ACC112 (cell line): ENCODE measurements around the gene NFIB.

ENCODE experiments used
- H2AFZ ChIP-seq: fragments of 200-600 bp; sonication (generic); one replicate; pipeline ENCODE4 v1.6.0; 2017; ENCODE audit warnings: antibody characterized with exemption, low read length; ENCODE audit not compliant: unreplicated experiment
- H3K27ac ChIP-seq: fragments of 200-600 bp; sonication (generic); 2 replicates; pipeline ENCODE4 v1.5.1; 2014; ENCODE audit warnings: low read depth, mild to moderate bottlenecking, antibody characterized with exemption, low read length, moderate library complexity
- H3K27me3 ChIP-seq: fragments of 200-600 bp; sonication (generic); 2 replicates; pipeline ENCODE4 v1.6.1; 2014; ENCODE audit warnings: mild to moderate bottlenecking, antibody characterized with exemption, low read length, moderate library complexity, mixed read lengths; ENCODE audit not compliant: insufficient read depth
- H3K36me3 ChIP-seq: fragments of 200-600 bp; sonication (generic); 2 replicates; pipeline ENCODE4 v1.6.1; 2016; ENCODE audit warnings: mild to moderate bottlenecking, antibody characterized with exemption, low read length, moderate library complexity, mixed read lengths; ENCODE audit not compliant: insufficient read depth
- H3K4me1 ChIP-seq: fragments of 200-600 bp; sonication (generic); one replicate; pipeline ENCODE4 v1.6.1; 2016; ENCODE audit warnings: low read length, mixed read lengths; ENCODE audit not compliant: insufficient read depth, unreplicated experiment, control insufficient read depth
- H3K4me3 ChIP-seq: fragments of 200-600 bp; sonication (generic); 2 replicates; pipeline ENCODE4 v1.5.1; 2014; ENCODE audit warnings: mild to moderate bottlenecking, low read depth, low read length
- H3K79me2 ChIP-seq: fragments of 200-600 bp; sonication (generic); one replicate; pipeline ENCODE4 v1.6.0; 2016; ENCODE audit warnings: low read length; ENCODE audit not compliant: control insufficient read depth, unreplicated experiment, insufficient read depth

The NFIB gene

DNA sequence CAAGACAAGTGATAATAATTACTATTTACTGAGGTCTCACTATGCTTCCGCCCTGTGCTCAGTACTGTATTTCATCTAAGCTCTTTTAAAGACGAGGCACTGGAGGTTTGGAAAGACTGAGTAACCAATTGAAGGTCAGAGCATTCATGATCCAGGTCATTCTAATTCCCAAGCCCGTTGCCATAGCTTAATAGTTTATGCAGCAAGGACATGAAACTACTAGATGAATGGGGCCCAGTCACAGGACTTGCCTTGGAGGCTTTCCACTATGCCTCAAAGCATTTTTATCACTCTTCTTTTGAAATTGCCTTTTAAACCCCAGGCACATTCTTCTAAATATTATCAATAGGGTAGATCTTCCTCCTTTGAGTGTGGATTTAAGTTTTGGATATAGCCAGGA is 17.2 kb upstream of the NFIB start:
- H3K36me3 ChIP-seq: no peaks in the 10 kb centered on the region
- H3K79me2 ChIP-seq: no peaks in the 10 kb centered on the region
- H3K27ac ChIP-seq: no peak overlapping the region
- H3K27me3 ChIP-seq: no peaks in the 10 kb centered on the region
- H3K4me1 ChIP-seq: peaks cover 16% of the 10 kb centered on the region
- H2AFZ ChIP-seq: no peak overlapping the region
- no peak overlapping the region for H3K4me3 ChIP-seq

DNA sequence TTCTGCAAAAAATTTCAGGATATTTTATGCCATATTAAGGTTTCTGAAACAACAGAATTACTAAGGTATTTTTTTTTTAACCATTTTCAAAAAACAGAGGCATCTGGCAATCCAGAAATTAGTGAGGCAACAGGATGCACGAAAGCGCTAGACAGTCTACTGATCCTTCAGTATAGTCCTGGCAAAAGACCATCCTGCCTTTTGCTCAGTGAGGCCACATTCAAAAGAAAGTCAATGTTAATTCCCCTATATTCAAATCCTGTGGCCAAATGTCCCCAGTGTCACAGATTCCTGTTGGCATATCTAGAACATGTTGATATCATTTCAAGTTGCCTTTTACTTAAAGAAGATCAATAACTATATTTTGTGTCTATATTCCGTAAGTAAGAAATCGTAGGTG is 13.1 kb upstream of the NFIB start:
- no peaks in the 10 kb centered on the region for H3K27me3 ChIP-seq

DNA sequence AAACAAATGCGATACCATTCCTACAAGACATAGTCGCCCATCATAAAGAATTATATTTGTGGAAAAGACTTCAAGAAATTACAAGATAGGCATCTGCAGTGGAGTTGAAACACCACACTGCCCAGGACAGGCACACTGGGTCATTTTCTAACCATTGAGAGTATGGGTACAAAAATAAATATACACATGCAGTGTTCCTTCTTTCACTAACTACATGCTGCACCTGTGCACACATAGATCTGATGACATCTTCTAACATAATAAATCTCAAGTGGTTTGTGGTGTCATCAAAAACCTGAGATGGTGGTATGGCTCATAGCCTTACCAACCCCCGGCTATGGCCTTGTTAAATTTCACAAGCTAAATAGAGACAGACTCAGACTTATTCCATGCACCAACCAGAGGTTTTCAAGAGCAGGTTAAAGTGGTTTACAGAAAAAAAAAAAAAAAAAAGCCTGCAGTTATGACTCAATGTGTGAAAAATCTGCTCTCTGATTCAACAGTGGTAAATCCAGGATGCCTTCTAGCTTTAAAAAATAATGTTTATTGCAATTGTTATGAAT is 12.4 kb upstream of the NFIB start:
- H2AFZ ChIP-seq: no peak overlapping the region
- no peak overlapping the region for H3K27ac ChIP-seq
- no peak overlapping the region for H3K4me3 ChIP-seq
- H3K4me1 ChIP-seq: peaks cover 26% of the 10 kb centered on the region
- H3K79me2 ChIP-seq: peaks cover 14% of the 10 kb centered on the region
- H3K27me3 ChIP-seq: no peaks in the 10 kb centered on the region
- H3K36me3 ChIP-seq: no peaks in the 10 kb centered on the region

More for the DNA sequence above, 13.1 kb upstream of the NFIB start:
- Histone ChIP-seq H3K27ac (no peak overlapping the region), H3K4me1 (peaks cover 26% of the 10 kb centered on the region), H3K36me3 (no peaks in the 10 kb centered on the region), H3K4me3 (no peak overlapping the region), H2AFZ (no peak overlapping the region), H3K79me2 (peaks cover 7% of the 10 kb centered on the region)

GRCh38 chr9:14325147-14325546 is 11.2 kb upstream of the NFIB start:
- no peaks in the 10 kb centered on the region for H3K36me3 ChIP-seq
- H3K4me3 ChIP-seq: no peak overlapping the region
- H3K27ac ChIP-seq: no peak overlapping the region
- peaks cover 24% of the 10 kb centered on the region for H3K79me2 ChIP-seq
- peaks cover 26% of the 10 kb centered on the region for H3K4me1 ChIP-seq
- no peak overlapping the region for H2AFZ ChIP-seq
- H3K27me3 ChIP-seq: no peaks in the 10 kb centered on the region

DNA sequence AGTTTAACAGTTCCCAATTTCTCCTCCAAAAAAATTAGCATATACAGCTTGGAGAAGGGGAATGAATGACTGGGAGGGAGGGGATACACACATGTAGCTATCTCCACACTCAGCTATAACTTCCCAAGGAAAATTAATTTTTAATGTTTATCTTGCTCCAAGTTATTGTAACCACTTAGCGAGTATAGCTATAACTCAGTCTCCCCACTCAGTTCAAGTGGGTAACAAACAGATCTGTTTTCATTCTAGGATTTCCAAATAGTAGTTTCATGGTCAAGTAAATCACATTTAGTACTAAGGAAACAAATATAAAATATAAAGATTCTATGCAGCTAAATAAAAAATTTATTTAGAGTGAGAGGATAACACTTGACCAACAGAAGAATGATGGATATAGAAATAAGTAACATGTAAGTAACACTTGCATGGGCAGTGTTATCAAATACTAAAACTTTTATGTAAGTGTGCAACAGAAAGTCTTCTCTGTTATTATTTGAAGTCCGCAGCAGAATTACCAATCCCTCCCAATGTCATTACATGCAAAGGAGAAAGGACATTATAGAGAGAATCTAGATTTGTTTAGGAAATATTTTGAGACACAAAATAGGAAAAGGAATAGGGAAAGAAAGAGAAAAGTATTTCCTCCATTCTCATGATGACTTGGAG is 10.2 kb upstream of the NFIB start:
- peak overlapping the region; percentile 86 for H3K4me3 ChIP-seq

DNA sequence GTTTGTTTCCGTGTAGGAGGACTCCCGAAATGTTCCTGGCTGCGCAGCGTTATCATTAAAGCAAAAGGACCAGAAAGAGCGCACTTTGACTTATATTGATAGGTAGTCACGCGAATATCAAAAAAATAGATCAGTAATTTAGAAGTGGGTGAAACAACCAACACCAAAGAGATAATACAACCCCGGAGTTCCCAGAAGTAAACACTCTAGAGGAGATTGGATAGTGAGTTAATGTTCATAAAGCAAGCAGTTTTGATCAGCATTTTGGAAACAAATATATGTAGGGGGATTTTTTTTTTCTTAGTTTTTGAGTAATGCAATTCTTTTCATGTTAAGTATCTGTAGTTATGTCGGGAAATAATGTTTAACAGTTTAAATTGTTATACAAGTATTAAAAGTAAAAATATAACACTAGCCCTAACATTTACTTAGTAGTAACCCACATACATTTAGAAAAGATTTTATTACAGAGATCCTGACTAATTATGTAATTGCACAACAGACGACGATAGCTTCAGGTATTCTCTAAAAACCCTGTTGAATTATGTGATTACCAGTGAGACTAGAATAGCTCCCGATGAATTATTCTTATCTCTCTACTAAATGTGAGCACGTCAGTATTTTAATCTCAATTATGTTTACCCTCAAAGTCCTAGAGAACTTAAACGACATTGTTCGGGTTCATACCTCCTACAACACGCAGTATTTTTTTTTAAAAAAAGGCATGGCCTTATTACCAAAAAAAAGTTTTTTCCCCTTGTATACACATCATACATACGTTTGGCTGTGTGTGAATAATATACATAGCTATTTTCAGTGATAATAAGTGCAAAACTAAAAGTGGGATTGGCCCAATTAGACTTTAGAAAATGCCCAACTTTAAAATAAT is 9.4 kb upstream of the NFIB start:
- peaks cover 44% of the 10 kb centered on the region for H3K4me1 ChIP-seq
- H3K4me3 ChIP-seq: peak overlapping the region; percentile 86
- H2AFZ ChIP-seq: peak overlapping the region; percentile 26
- peaks cover 37% of the 10 kb centered on the region for H3K79me2 ChIP-seq
- H3K27me3 ChIP-seq: no peaks in the 10 kb centered on the region
- no peaks in the 10 kb centered on the region for H3K36me3 ChIP-seq
- H3K27ac ChIP-seq: peak overlapping the region; percentile 92

More for the DNA sequence above, 10.2 kb upstream of the NFIB start:
- Histone ChIP-seq H2AFZ (no peak overlapping the region), H3K27me3 (no peaks in the 10 kb centered on the region), H3K79me2 (peaks cover 29% of the 10 kb centered on the region), H3K4me1 (peaks cover 36% of the 10 kb centered on the region), H3K36me3 (no peaks in the 10 kb centered on the region), H3K27ac (peak overlapping the region; percentile 92)

DNA sequence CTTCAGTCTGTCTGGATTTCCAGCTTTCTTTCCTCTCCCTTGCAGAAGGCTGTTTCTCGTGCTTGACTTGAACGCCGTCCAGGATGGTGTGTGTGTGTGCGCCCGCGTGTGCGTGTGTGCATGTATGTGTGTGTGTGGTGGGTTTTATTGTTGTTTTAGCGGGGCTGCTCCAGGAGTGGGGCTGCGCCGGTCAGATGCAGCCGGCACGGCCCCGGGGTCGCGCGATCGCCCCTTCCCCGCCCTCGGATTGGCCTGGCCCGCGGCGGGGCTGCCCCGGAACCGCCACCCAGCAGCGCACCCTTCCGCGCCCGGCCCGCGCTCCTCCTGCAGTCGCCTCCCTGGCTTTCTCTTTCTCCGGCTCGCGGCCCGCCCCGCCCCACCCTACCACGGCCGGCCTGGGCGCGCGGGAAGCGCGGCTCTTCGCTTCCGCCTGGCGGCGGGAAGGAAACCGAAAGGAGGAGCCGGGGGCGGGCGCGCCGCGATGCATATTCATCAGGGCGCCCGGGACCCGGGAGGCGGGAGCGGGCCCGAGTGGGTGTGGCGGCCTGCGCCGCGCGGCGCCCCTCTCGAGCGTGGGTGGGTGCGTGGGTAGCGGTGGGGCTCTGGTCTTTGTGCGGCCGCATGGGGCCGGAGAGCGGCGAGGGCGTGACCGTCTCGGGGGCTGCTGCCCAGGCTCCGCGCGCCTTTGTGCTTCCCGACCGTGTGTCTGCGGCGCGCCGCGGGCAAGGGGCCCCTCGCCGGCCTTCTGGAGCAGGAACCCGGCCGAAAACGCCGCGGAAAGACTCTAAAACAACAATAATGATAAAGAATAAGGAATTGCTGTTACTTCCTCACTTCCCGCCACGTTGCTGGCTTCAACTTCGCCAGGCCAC is 8.5 kb upstream of the NFIB start:
- Histone ChIP-seq H3K4me1 (peaks cover 45% of the 10 kb centered on the region), H3K4me3 (peak overlapping the region; percentile 86), H3K79me2 (peaks cover 46% of the 10 kb centered on the region), H3K36me3 (no peaks in the 10 kb centered on the region), H2AFZ (peak overlapping the region; percentile 33), H3K27me3 (no peaks in the 10 kb centered on the region), H3K27ac (peak overlapping the region; percentile 92)

- Histone ChIP-seq H3K27me3 (no peaks in the 10 kb centered on the region), H3K27ac (peak overlapping the region; percentile 92), H3K4me3 (peak overlapping the region; percentile 86), H3K36me3 (no peaks in the 10 kb centered on the region), H3K79me2 (peaks cover 54% of the 10 kb centered on the region), H3K4me1 (peaks cover 41% of the 10 kb centered on the region), H2AFZ (no peak overlapping the region)
Measured at GRCh38 chr9:14321517-14322130, 7.7 kb upstream of the NFIB start.

GRCh38 chr9:14320271-14321181 is 6.6 kb upstream of the NFIB start:
- peak overlapping the region; percentile 24 for H2AFZ ChIP-seq
- peak overlapping the region; percentile 86 for H3K4me3 ChIP-seq

More at GRCh38 chr9:14320271-14321181, 6.6 kb upstream of the NFIB start:
- H3K79me2 ChIP-seq: peaks cover 61% of the 10 kb centered on the region
- H3K27me3 ChIP-seq: no peaks in the 10 kb centered on the region
- H3K36me3 ChIP-seq: no peaks in the 10 kb centered on the region
- H3K4me1 ChIP-seq: peaks cover 33% of the 10 kb centered on the region
- H3K27ac ChIP-seq: peak overlapping the region; percentile 92
